GM19467 (cell line): Measurements from ENCODE around the gene TMEM45B.
"Not testable (repeated sequence)": the region's sequence is repeated elsewhere in the genome, so short reads cannot be mapped to it uniquely, and the experiment has no call there.

ENCODE experiments used
- ATAC-seq: cut with Tn5 transposase; IDR thresholded peaks from one replicate; pipeline ENCODE4 v1.9.1; 2021; ENCODE audit warnings: mild to moderate bottlenecking, moderate library complexity; ENCODE audit not compliant: unreplicated experiment

Gene TMEM45B

GRCh38 chr11:129815596-129816461 lies at the start of gene TMEM45B:
Gene TMEM45B (plus strand): TSS chr11:129815848. CDS start chr11:129852483, 36,635 bp downstream.
- no peak for ATAC-seq

- ATAC-seq: no peak
These were observed 48.6 kb upstream of the TMEM45B start for GRCh38 chr11:129766898-129767604.

GRCh38 chr11:129767827-129768226 lies 47.8 kb upstream of the TMEM45B start:
- no peak for ATAC-seq

GRCh38 chr11:129768356-129768755 lies 47.3 kb upstream of the TMEM45B start:
- no peak for ATAC-seq

- ATAC-seq: no peak
These were observed 46.6 kb upstream of the TMEM45B start for GRCh38 chr11:129769059-129769458.

- ATAC-seq: no peak
These were observed 44.7 kb upstream of the TMEM45B start for GRCh38 chr11:129770993-129771392.

- peak; percentile 54 for ATAC-seq
These were observed 44.2 kb upstream of the TMEM45B start for GRCh38 chr11:129771456-129771855.

- no peak for ATAC-seq
These were observed 36.8 kb upstream of the TMEM45B start for GRCh38 chr11:129778877-129779276.

- ATAC-seq: no peak
These were observed 36.3 kb upstream of the TMEM45B start for GRCh38 chr11:129779342-129779741.

- no peak for ATAC-seq
These were observed 30.1 kb upstream of the TMEM45B start for GRCh38 chr11:129785383-129786111.

GRCh38 chr11:129786112-129786416 lies 29.6 kb upstream of the TMEM45B start:
- not testable (repeated sequence) for ATAC-seq

GRCh38 chr11:129787532-129788155 lies 28.0 kb upstream of the TMEM45B start:
- ATAC-seq: no peak

- ATAC-seq: no peak
These were observed 27.4 kb upstream of the TMEM45B start for GRCh38 chr11:129788278-129788677.

- ATAC-seq: no peak
These were observed 25.5 kb upstream of the TMEM45B start for GRCh38 chr11:129790106-129790505.

- no peak for ATAC-seq
These were observed 24.1 kb upstream of the TMEM45B start for GRCh38 chr11:129791515-129791914.

GRCh38 chr11:129792663-129793062 lies 23.0 kb upstream of the TMEM45B start:
- ATAC-seq: no peak

GRCh38 chr11:129795089-129795488 lies 20.6 kb upstream of the TMEM45B start:
- ATAC-seq: no peak

- no peak for ATAC-seq
These were observed 17.4 kb upstream of the TMEM45B start for GRCh38 chr11:129798212-129798611.

- ATAC-seq: not testable (repeated sequence)
These were observed 15.5 kb upstream of the TMEM45B start for GRCh38 chr11:129800162-129800561.

GRCh38 chr11:129800655-129801054 lies 15.0 kb upstream of the TMEM45B start:
- ATAC-seq: no peak

- ATAC-seq: no peak
These were observed 12.1 kb upstream of the TMEM45B start for GRCh38 chr11:129803533-129803932.
